ENCODE data around the gene CADPS2. TPM values are rescaled to one million over a fixed set of nuclear protein-coding genes. Genes with fewer than 3 reads are reported as not detected.

CADPS2 gene
- total RNA-seq, 1 experiment from 2014 or later, result 5.9 TPM

- no peak for DNase-seq
- Histone ChIP-seq H3K4me3 (ENCODE audit: insufficient read depth, low read depth, low read length) (no peak overlapping the region), H3K36me3 (replicated peaks; ENCODE audit: control insufficient read depth, insufficient read depth, low read length) (no peaks in the 10 kb centered on the region)
These were observed 150.1 kb downstream of the CADPS2 start for GRCh38 chr7:122736183-122736582.

GRCh38 chr7:122727759-122728158, 158.5 kb downstream of the CADPS2 start:
- no peak for DNase-seq
- H3K27me3 ChIP-seq (ENCODE audit: control insufficient read depth, insufficient read depth, low read length), result no peaks in the 10 kb centered on the region
- no peak overlapping the region for H3K4me3 ChIP-seq (ENCODE audit: insufficient read depth, low read depth, low read length)
- H3K36me3 ChIP-seq (replicated peaks; ENCODE audit: control insufficient read depth, insufficient read depth, low read length), result no peaks in the 10 kb centered on the region

More at GRCh38 chr7:122736183-122736582, 150.1 kb downstream of the CADPS2 start:
- no peaks in the 10 kb centered on the region for H3K27me3 ChIP-seq (ENCODE audit: control insufficient read depth, insufficient read depth, low read length)

DNA sequence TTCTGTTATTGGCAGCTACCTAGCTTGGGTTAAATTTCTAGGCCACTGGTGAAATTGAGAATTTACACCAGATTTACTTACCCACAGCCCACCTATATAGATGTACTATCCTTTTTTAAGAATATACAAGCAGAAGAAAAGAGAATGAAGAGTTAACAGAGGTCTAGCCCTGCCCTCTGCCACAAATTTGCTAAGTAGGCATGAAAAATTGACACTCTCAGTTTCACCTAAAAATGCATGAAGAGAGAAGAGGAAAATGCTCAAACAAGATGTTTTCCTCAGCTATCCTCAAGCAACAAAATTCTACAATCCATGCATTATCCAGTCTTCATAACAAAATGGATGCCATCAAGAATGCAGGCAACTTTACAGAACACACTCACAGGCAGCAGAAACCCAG, 158.9 kb downstream of the CADPS2 start:
- DNase-seq, result no peak
- H3K27me3 ChIP-seq (ENCODE audit: control insufficient read depth, insufficient read depth, low read length), result no peaks in the 10 kb centered on the region

DNA sequence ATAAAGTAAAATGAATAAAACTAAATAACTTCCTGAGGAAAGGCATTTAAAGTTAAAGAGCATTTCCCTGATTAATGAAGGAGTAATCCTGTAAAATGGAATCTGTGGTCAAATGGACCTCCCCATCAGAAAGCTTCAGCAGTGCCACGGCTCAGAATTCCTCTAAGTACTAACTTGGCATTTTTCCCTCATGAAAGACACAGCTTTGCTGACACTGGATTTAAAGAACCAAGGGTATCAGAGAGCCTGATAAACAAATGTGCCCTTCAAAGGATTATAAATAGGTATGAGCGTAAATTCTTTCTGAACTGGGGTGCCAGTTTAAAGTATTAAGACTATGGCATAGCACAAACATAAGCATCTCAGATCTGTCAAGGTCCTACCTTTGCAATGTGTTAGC, 159.4 kb downstream of the CADPS2 start:
- H3K4me3 ChIP-seq (ENCODE audit: insufficient read depth, low read depth, low read length), result no peak overlapping the region
- DNase-seq, result no peak
- no peaks in the 10 kb centered on the region for H3K27me3 ChIP-seq (ENCODE audit: control insufficient read depth, insufficient read depth, low read length)
- no peaks in the 10 kb centered on the region for H3K36me3 ChIP-seq (replicated peaks; ENCODE audit: control insufficient read depth, insufficient read depth, low read length)

More for the DNA sequence above, 158.9 kb downstream of the CADPS2 start:
- no peaks in the 10 kb centered on the region for H3K36me3 ChIP-seq (replicated peaks; ENCODE audit: control insufficient read depth, insufficient read depth, low read length)
- H3K4me3 ChIP-seq (ENCODE audit: insufficient read depth, low read depth, low read length), result no peak overlapping the region

GRCh38 chr7:122724366-122724765, 161.9 kb downstream of the CADPS2 start:
- H3K4me3 ChIP-seq (ENCODE audit: insufficient read depth, low read depth, low read length), result no peak overlapping the region
- DNase-seq, result no peak
- no peaks in the 10 kb centered on the region for H3K27me3 ChIP-seq (ENCODE audit: control insufficient read depth, insufficient read depth, low read length)
- H3K36me3 ChIP-seq (replicated peaks; ENCODE audit: control insufficient read depth, insufficient read depth, low read length), result no peaks in the 10 kb centered on the region

GRCh38 chr7:122719010-122719578, 167.2 kb downstream of the CADPS2 start:
- no peaks in the 10 kb centered on the region for H3K27me3 ChIP-seq (ENCODE audit: control insufficient read depth, insufficient read depth, low read length)
- no peak overlapping the region for H3K4me3 ChIP-seq (ENCODE audit: insufficient read depth, low read depth, low read length)
- DNase-seq, result no peak
- no peaks in the 10 kb centered on the region for H3K36me3 ChIP-seq (replicated peaks; ENCODE audit: control insufficient read depth, insufficient read depth, low read length)

GRCh38 chr7:122717356-122718089, 168.7 kb downstream of the CADPS2 start:
- H3K27me3 ChIP-seq (ENCODE audit: control insufficient read depth, insufficient read depth, low read length), result no peaks in the 10 kb centered on the region
- no peaks in the 10 kb centered on the region for H3K36me3 ChIP-seq (replicated peaks; ENCODE audit: control insufficient read depth, insufficient read depth, low read length)
- no peak overlapping the region for H3K4me3 ChIP-seq (ENCODE audit: insufficient read depth, low read depth, low read length)
- no peak for DNase-seq

GRCh38 chr7:122715183-122715582, 171.1 kb downstream of the CADPS2 start:
- Histone ChIP-seq H3K27me3 (ENCODE audit: control insufficient read depth, insufficient read depth, low read length) (no peaks in the 10 kb centered on the region), H3K36me3 (replicated peaks; ENCODE audit: control insufficient read depth, insufficient read depth, low read length) (no peaks in the 10 kb centered on the region)

DNA sequence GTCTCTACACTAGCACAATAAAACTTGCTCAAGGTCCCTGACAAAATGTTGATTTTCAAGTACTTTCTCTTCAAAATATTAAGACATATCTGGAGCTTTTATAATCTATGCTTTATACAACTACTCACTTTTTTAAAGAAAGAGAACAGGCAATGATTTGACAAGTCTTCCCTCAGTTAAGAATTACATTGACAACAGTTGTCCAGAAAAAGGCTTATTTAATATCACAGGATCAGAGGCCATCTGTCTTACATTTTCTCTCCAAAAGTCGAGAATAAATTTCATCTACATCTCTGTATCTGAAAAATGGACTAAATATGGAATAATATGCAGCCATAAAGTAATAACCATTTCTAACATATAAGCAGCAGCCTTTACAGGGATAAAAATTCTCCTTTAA, 175.3 kb downstream of the CADPS2 start:
- Histone ChIP-seq H3K36me3 (replicated peaks; ENCODE audit: control insufficient read depth, insufficient read depth, low read length) (no peaks in the 10 kb centered on the region), H3K27me3 (ENCODE audit: control insufficient read depth, insufficient read depth, low read length) (no peaks in the 10 kb centered on the region), H3K4me3 (ENCODE audit: insufficient read depth, low read depth, low read length) (no peak overlapping the region)
- DNase-seq, result no peak

More at GRCh38 chr7:122715183-122715582, 171.1 kb downstream of the CADPS2 start:
- DNase-seq, result no peak
- no peak overlapping the region for H3K4me3 ChIP-seq (ENCODE audit: insufficient read depth, low read depth, low read length)

DNA sequence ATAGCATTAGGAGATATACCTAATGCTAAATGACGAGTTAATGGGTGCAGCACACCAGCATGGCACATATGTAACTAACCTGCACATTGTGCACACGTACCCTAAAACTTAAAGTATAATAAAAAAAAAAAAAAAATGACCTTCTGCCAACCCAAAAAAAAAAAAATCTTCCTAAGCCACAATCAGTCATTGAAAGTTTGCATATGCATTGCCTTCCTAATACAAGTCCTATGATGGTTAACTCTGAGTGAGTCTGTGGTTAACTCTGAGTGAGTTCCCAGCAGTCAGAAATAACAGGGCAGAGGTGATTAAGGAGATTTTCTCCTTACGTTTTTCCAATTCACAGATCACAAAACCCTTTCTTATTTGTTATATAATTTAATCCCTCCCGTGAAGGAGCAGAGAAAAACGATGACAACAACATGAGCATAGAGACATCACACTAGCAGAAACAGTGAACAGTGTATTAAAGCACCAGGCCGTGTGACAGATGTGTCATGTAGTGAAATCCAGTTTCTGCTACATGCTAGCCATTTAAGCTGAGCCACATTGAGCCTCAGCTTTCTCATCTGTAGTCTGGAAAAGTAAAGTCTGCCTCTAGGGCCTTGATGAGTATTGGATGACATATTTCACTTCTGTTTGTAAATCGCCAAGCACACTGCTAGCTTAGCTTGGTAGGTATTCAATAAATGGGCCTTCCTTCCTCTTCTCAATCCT, 176.2 kb downstream of the CADPS2 start:
- DNase-seq, result no peak
- H3K27me3 ChIP-seq (ENCODE audit: control insufficient read depth, insufficient read depth, low read length), result no peaks in the 10 kb centered on the region
- no peak overlapping the region for H3K4me3 ChIP-seq (ENCODE audit: insufficient read depth, low read depth, low read length)
- H3K36me3 ChIP-seq (replicated peaks; ENCODE audit: control insufficient read depth, insufficient read depth, low read length), result no peaks in the 10 kb centered on the region

- DNase-seq, result no peak
- Histone ChIP-seq H3K4me3 (ENCODE audit: insufficient read depth, low read depth, low read length) (no peak overlapping the region), H3K27me3 (ENCODE audit: control insufficient read depth, insufficient read depth, low read length) (no peaks in the 10 kb centered on the region), H3K36me3 (replicated peaks; ENCODE audit: control insufficient read depth, insufficient read depth, low read length) (no peaks in the 10 kb centered on the region)
These were observed 179.4 kb downstream of the CADPS2 start for GRCh38 chr7:122706836-122707235.

DNA sequence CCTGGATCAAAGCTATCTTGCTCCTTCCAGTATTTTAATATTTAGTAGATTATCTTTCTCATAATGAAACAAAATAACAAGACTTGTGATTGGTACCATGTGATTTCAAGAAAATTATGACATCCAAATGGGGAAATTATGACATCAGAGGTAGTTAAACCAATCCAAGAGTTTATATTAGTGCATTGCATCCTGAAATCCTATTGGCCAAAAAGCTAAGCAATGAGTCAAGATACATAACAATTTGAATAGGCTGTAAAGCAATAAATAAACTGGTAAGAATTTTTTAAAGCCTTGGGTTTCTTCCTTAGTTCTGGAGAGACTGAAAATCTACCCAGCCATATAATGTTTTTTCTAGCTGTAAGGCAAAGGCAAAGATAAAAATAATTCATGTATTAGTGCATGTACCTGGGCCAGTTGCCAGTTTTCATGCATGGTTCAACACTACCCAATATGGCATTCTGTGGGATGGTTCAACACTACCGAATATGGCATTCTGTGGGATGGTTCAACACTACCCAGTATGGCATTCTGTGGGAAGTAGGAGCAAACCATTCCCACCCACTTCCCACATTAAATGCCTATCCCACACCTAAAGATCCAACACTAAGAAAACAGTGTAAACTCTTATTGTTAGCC, 183.3 kb downstream of the CADPS2 start, which contains the start of gene RNF148:
RNF148 (minus strand) TSS at position 51 of the 639 bp plus-strand sequence. CDS start 172 bp downstream, outside the sequence.
- Histone ChIP-seq H3K27me3 (ENCODE audit: control insufficient read depth, insufficient read depth, low read length) (no peaks in the 10 kb centered on the region), H3K36me3 (replicated peaks; ENCODE audit: control insufficient read depth, insufficient read depth, low read length) (no peaks in the 10 kb centered on the region), H3K4me3 (ENCODE audit: insufficient read depth, low read depth, low read length) (no peak within 1 kb of the TSS)
- DNase-seq, result no peak

GRCh38 chr7:122699017-122699416, 187.2 kb downstream of the CADPS2 start, which contains the start of gene RNF133:
TSS of gene RNF133 (minus strand) at chr7:122699117. CDS start at chr7:122698918, 199 bp downstream.
- DNase-seq, result no peak
- Histone ChIP-seq H3K36me3 (replicated peaks; ENCODE audit: control insufficient read depth, insufficient read depth, low read length) (no peaks in the 10 kb centered on the region), H3K4me3 (ENCODE audit: insufficient read depth, low read depth, low read length) (no peak within 1 kb of the TSS), H3K27me3 (ENCODE audit: control insufficient read depth, insufficient read depth, low read length) (no peaks in the 10 kb centered on the region)

GRCh38 chr7:122695816-122696215, 190.4 kb downstream of the CADPS2 start:
- no peak for DNase-seq
- H3K27me3 ChIP-seq (ENCODE audit: control insufficient read depth, insufficient read depth, low read length), result no peaks in the 10 kb centered on the region
- no peaks in the 10 kb centered on the region; the same call in none of the 2 replicates for H3K36me3 ChIP-seq (replicated peaks; ENCODE audit: control insufficient read depth, insufficient read depth, low read length)
- H3K4me3 ChIP-seq (ENCODE audit: insufficient read depth, low read depth, low read length), result no peak overlapping the region

All from H7 (cell line).